Spleen (tissue), 11 donors: ENCODE results near the gene SNRPN. TPM values are rescaled to one million over a fixed set of nuclear protein-coding genes. Genes with fewer than 3 reads are reported as not detected.
"Not testable (repeated sequence)": the region's sequence is repeated elsewhere in the genome, so short reads cannot be mapped to it uniquely, and the experiment has no call there.

Experiments
- DNase-seq: peaks from one replicate; pipeline ENCODE4 v3.0.0-alpha.2; 2020
- H3K27ac ChIP-seq, 8 donors: fragments of 200-600 bp; sonication (generic) in 7 of 8; 1 replicate in 4 of 8; 2 replicates in 4 of 8; pipeline versions ENCODE4 v1.5.0 to v1.8.0; 2016 to 2021; ENCODE audit warnings: inconsistent platforms in 4 of 8, mild to moderate bottlenecking in 4 of 8, moderate library complexity in 1 of 8
- H3K27me3 ChIP-seq, 7 donors: fragments of 200-600 bp; sonication (generic) in 6 of 7; replicated peaks in 1 of 7; 1 replicate in 4 of 7; 2 replicates in 3 of 7; pipeline versions ENCODE4 v1.5.0 to v1.8.0; 2016 to 2021; ENCODE audit warnings: inconsistent platforms in 3 of 7, mild to moderate bottlenecking in 1 of 7
- H3K36me3 ChIP-seq, 6 donors: fragments of 200-600 bp; sonication (generic) in 5 of 6; 1 replicate in 4 of 6; 2 replicates in 2 of 6; pipeline versions ENCODE4 v1.5.0 to v1.8.0; 2016 to 2021; ENCODE audit warnings: inconsistent platforms in 2 of 6
- H3K4me1 ChIP-seq, 6 donors: fragments of 200-600 bp; sonication (generic) in 5 of 6; 1 replicate in 3 of 6; 2 replicates in 3 of 6; pipeline versions ENCODE4 v1.5.0 to v1.8.0; 2016 to 2021; ENCODE audit warnings: inconsistent platforms in 3 of 6
- H3K4me3 ChIP-seq, 8 donors: fragments of 200-600 bp; sonication (generic) in 7 of 8; 1 replicate in 4 of 8; 2 replicates in 4 of 8; pipeline versions ENCODE4 v1.5.0 to v1.8.0; 2016 to 2021; ENCODE audit warnings: inconsistent platforms in 4 of 8, mild to moderate bottlenecking in 4 of 8, moderate library complexity in 2 of 8
- H3K9me3 ChIP-seq, 8 donors: fragments of 200-600 bp; sonication (generic) in 7 of 8; 1 replicate in 4 of 8; 2 replicates in 4 of 8; pipeline versions ENCODE4 v1.5.0 to v1.8.0; 2016 to 2021; ENCODE audit warnings: inconsistent platforms in 4 of 8
- POLR2A ChIP-seq, 3 donors: fragments of 450-650 bp; IDR thresholded peaks; one replicate each; pipeline ENCODE4 v1.5.1; 2017; ENCODE audit warnings: antibody characterized with exemption in 3 of 3, mild to moderate bottlenecking in 1 of 3
- POLR2AphosphoS5 ChIP-seq, 3 donors: sonication (generic); formaldehyde crosslinking; IDR thresholded peaks; one replicate each; pipeline ENCODE4 v1.5.1; 2017; ENCODE audit warnings: antibody characterized with exemption in 3 of 3
- WGBS, 5 donors: extraction: QIAGEN DNeasy Blood & Tissue Kit in 3 of 5; methylation state at CpG; one replicate each; pipeline versions ENCODE4 v1.1.5 to v1.1.7; 2013 to 2018; 5-methylcytosine and 5-hydroxymethylcytosine counted together
- intact Hi-C: fragments of 100-400 bp; cut with DNase I; formaldehyde crosslinking; loops from one replicate; pipeline ENCODE4 v1.15.0; 2023; ENCODE audit warnings: low total_unique reads
- polyA plus RNA-seq, 3 donors: library from polyadenylated mRNA; stranded (reverse); fragments of 200-250 nt; gene quantifications; one replicate each; pipeline ENCODE4 v1.2.1, GENCODE V29; 2013
- total RNA-seq, 7 donors: library from RNA; depleted of rRNA in 3 of 7; stranded (reverse); fragments of >200 nt in 3 of 7; fragmentation: NEBNext Ultra II Directional in 4 of 7; extraction: Animal tissue kit (Norgen Biotek cat#: 25700) in 4 of 7; gene quantifications; one replicate each; pipeline versions ENCODE4 v1.1.0 to v1.2.1, GENCODE V29; 2016 to 2021
- TF ChIP-seq, protein P1 (sequence below), 11 experiments: fragments of 200-600 bp in 7 of 11; fragments of 450-650 bp in 4 of 11; sonication (generic) in 4 of 11; IDR thresholded peaks in 8 of 11; conservative IDR thresholded peaks in 3 of 11; 1 replicate in 7 of 11; 2 replicates in 4 of 11; pipeline versions ENCODE4 v1.4.0 to v1.8.0; 2016 to 2021; ENCODE audit warnings: antibody characterized with exemption in 11 of 11, inconsistent platforms in 4 of 11, mild to moderate bottlenecking in 1 of 11
- donor health status: healthy with polysubstance abuse.
- donor health status: DM: no; HTN: no; CAD: no; lungs with moderate emphysema.
- donor health status: DM: no; HTN: no; CAD: no.
- donor health status: Bipolar disorder and iron deficiency.
- donor health status: healthy.
- donor health status: DM: no; HTN: no; CAD: no.
- donor health status: DM: yes; HTN: yes; CAD: no.

SNRPN gene
- total and polyA plus RNA-seq, 10 donors, result 63.8 to 150 (median 99.0) TPM

DNA sequence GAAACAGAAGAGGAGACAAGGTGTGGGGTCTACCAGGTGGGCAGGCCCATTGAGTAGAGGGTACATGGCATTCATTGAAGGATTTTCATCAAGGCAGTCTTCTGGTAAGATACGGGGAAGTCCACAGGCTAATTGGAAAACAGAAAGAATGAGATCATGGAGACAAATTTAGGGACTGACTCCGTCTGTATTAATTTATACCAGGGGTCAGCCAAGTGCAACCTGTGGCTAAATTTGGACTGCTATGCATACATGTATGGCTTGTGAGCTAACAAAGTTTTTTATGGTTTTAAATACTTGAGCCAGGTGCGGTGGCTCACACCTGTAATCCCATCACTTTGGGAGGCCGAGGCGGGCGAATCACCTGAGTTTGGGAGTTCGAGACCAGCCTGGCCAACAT lies 21.1 kb upstream of the SNRPN start:
- no peak for TF ChIP-seq POLR2AphosphoS5 (IDR thresholded peaks at IDR 0.05)
- no peak for TF ChIP-seq POLR2A (IDR thresholded peaks at IDR 0.05)
- TF ChIP-seq, protein P1, sequence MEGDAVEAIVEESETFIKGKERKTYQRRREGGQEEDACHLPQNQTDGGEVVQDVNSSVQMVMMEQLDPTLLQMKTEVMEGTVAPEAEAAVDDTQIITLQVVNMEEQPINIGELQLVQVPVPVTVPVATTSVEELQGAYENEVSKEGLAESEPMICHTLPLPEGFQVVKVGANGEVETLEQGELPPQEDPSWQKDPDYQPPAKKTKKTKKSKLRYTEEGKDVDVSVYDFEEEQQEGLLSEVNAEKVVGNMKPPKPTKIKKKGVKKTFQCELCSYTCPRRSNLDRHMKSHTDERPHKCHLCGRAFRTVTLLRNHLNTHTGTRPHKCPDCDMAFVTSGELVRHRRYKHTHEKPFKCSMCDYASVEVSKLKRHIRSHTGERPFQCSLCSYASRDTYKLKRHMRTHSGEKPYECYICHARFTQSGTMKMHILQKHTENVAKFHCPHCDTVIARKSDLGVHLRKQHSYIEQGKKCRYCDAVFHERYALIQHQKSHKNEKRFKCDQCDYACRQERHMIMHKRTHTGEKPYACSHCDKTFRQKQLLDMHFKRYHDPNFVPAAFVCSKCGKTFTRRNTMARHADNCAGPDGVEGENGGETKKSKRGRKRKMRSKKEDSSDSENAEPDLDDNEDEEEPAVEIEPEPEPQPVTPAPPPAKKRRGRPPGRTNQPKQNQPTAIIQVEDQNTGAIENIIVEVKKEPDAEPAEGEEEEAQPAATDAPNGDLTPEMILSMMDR (IDR thresholded peaks at IDR 0.05 in 8 of 11, conservative IDR thresholded peaks at IDR 0.05 in 3 of 11), result no peak
- H3K27ac ChIP-seq, result no peak overlapping the region
- no peak for DNase-seq
- peaks cover 0 to 66% (median 9%) of the 10 kb centered on the region in 8 donors for H3K9me3 ChIP-seq
- no peaks in the 10 kb centered on the region for H3K4me1 ChIP-seq
- no peaks in the 10 kb centered on the region for H3K36me3 ChIP-seq
- H3K4me3 ChIP-seq, result no peak overlapping the region
- intact Hi-C loops, result no loop called here
- no peaks in the 10 kb centered on the region for H3K27me3 ChIP-seq
- WGBS, 5 donors, result 86 to 96% (median 94%) methylated on average over 7 of the region's 7 CpGs

DNA sequence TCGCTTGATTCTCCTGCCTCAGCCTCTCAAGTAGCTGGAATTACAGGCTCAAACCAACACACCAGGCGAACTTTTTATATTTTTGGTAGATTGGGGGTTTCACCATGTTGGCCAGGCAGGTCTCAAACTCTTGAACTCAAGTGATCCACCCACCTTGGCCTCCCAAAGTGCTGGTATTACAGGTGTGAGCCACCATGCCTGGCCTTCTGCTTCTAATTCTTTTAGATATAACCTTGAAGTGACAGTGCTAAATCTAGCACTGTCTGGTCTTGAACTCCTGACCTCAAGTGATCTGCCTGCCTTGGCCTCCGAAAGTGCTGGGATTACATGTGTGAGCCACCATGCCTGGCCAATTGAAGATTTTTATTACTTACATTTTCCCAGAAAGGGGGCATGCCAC lies 16.6 kb upstream of the SNRPN start:
- 72 to 80% (median 73%) methylated on average over 3 of the region's 3 CpGs for whole genome bisulfite sequencing, 5 donors

DNA sequence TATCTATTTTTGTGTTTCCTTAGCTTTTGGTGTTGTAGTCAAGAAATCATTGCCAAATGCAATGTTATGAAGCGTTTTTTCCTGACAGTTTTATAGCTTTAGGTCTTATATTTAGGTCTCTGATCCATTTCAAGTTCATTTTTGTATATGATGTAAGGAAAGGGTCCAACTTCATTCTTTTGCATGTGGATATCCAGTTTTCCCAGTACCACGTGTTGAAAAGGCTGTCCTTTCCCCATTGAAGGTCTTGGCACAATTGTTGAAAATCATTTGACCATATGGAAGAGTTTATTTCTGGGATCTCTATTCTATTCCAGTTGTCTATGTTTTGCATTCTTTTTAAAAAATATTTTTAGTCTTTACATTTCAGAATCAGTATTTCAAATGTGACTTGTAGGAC lies 14.6 kb upstream of the SNRPN start:
- Histone ChIP-seq H3K9me3 (peaks cover 0 to 75% (median 8%) of the 10 kb centered on the region in 8 donors), H3K4me3 (no peak overlapping the region), H3K4me1 (no peaks in the 10 kb centered on the region), H3K27me3 (no peaks in the 10 kb centered on the region), H3K36me3 (no peaks in the 10 kb centered on the region), H3K27ac (no peak overlapping the region)
- TF ChIP-seq POLR2A (IDR thresholded peaks at IDR 0.05) (no peak), POLR2AphosphoS5 (IDR thresholded peaks at IDR 0.05) (no peak)
- TF ChIP-seq, protein P1 (IDR thresholded peaks at IDR 0.05 in 8 of 11, conservative IDR thresholded peaks at IDR 0.05 in 3 of 11), result no peak
- no peak for DNase-seq
- 47 to 58% (median 53%) methylated on average over 2 of the region's 2 CpGs for WGBS, 5 donors
- intact Hi-C loops, result no loop called here

More for the DNA sequence above, 16.6 kb upstream of the SNRPN start:
- H3K36me3 ChIP-seq, H3K4me1 ChIP-seq, intact Hi-C loops, H3K4me3 ChIP-seq, H3K27me3 ChIP-seq, H3K27ac ChIP-seq, DNase-seq: not testable (repeated sequence)
- H3K9me3 ChIP-seq, result peaks cover 0 to 77% (median 11%) of the 10 kb centered on the region in 8 donors

DNA sequence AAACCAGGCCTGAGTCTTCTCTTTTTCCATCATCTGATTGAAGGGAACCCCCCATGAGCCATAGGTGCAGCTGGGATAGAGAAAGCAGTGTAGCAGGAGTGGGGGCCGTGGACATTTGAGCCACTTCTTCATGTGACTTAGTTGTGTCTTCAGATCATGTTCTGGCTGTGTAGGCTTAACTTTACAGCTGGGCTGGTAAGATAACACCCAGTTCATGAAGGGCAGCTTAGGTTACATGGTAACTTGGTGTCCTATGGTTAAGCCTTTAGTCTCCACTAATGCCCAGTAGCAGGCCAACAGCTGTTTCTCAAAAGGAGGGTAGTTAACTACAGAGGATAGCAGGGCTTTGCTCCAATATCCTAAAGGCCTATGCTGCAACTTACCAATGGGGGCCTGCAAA lies 11.4 kb upstream of the SNRPN start:
- H3K9me3 ChIP-seq, result peaks cover 0 to 77% (median 8%) of the 10 kb centered on the region in 8 donors
- DNase-seq, result no peak
- TF ChIP-seq POLR2A (IDR thresholded peaks at IDR 0.05) (no peak), POLR2AphosphoS5 (IDR thresholded peaks at IDR 0.05) (no peak)
- TF ChIP-seq, protein P1 (IDR thresholded peaks at IDR 0.05 in 8 of 11, conservative IDR thresholded peaks at IDR 0.05 in 3 of 11), result no peak
- no peak overlapping the region for H3K27ac ChIP-seq
- no peak overlapping the region for H3K4me3 ChIP-seq
- intact Hi-C loops, result no loop called here
- WGBS, 5 donors, result 53 to 78% (median 64%) methylated on average over 1 of the region's 1 CpG
- no peaks in the 10 kb centered on the region for H3K4me1 ChIP-seq
- H3K27me3 ChIP-seq, result no peaks in the 10 kb centered on the region
- H3K36me3 ChIP-seq, result no peaks in the 10 kb centered on the region

DNA sequence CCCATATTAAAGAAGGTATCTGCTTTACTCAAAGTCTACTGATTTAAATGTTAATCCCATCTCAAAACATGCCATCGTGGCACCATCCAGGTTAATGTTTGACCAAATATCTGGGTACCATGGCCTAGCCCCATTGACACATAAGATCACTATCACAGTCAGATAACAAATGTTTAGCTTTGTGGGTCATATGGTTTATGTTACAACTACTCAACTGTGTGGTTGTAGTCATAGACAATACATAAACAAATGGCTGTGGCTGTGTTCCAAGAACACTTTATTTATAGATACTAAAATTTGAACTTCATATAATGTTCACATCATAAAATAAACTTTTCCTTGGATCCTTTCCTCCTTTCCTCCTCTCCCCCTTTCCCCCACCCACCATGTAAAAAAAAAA lies 9.8 kb upstream of the SNRPN start:
- Histone ChIP-seq H3K27me3 (no peaks in the 10 kb centered on the region), H3K36me3 (no peaks in the 10 kb centered on the region), H3K27ac (no peak overlapping the region), H3K9me3 (peaks cover 0 to 69% (median 5%) of the 10 kb centered on the region in 8 donors), H3K4me1 (no peaks in the 10 kb centered on the region), H3K4me3 (no peak overlapping the region)
- intact Hi-C loops, result no loop called here
- TF ChIP-seq POLR2AphosphoS5 (IDR thresholded peaks at IDR 0.05), result no peak
- TF ChIP-seq POLR2A (IDR thresholded peaks at IDR 0.05), result no peak
- TF ChIP-seq, protein P1 (IDR thresholded peaks at IDR 0.05 in 8 of 11, conservative IDR thresholded peaks at IDR 0.05 in 3 of 11), result no peak
- no peak for DNase-seq
- WGBS, 5 donors, result 41 to 59% (median 55%) methylated on average over 1 of the region's 1 CpG
